Gastroesophageal sphincter (tissue), 4 donors: ENCODE data around the gene TUBB2A. TPM values are rescaled to one million over a fixed set of nuclear protein-coding genes. Genes with fewer than 3 reads are reported as not detected.
"Not testable (repeated sequence)": the region's sequence is repeated elsewhere in the genome, so short reads cannot be mapped to it uniquely, and the experiment has no call there.

Experiments
- ATAC-seq: fragments of 150-250 bp; one replicate; pipeline ENCODE4 v1.9.1; 2016; ENCODE audit warnings: mild to moderate bottlenecking, moderate library complexity
- H3K27ac ChIP-seq, 4 donors: fragments of 200-600 bp; sonication (generic) in 3 of 4; 1 replicate in 3 of 4; 2 replicates in 1 of 4; pipeline ENCODE4 v1.5.1; 2016 to 2019
- H3K27me3 ChIP-seq: fragments of 200-600 bp; sonication (generic); one replicate; pipeline ENCODE4 v1.5.1; 2019
- H3K36me3 ChIP-seq, 2 donors: fragments of 200-600 bp; sonication (generic); one replicate each; pipeline ENCODE4 v1.5.1; 2019; ENCODE audit warnings: control low read depth in 1 of 2
- H3K4me1 ChIP-seq, 3 donors: fragments of 200-600 bp; sonication (generic); 1 replicate in 2 of 3; 2 replicates in 1 of 3; pipeline ENCODE4 v1.5.1; 2016 to 2019; ENCODE audit warnings: control low read depth in 2 of 3
- H3K4me3 ChIP-seq, 2 donors: fragments of 200-600 bp; sonication (generic); one replicate each; pipeline ENCODE4 v1.5.1; 2019; ENCODE audit warnings: mild to moderate bottlenecking in 1 of 2, moderate library complexity in 1 of 2
- H3K9me3 ChIP-seq, 3 donors: fragments of 200-600 bp; sonication (generic); one replicate each; pipeline ENCODE4 v1.5.1; 2017 to 2019; ENCODE audit warnings: control low read depth in 2 of 3
- CTCF ChIP-seq, 4 experiments: fragments of 200-600 bp in 2 of 4; fragments of 450-650 bp in 2 of 4; sonication (generic) in 1 of 4; IDR thresholded peaks; one replicate each; pipeline ENCODE4 v1.5.1; 2017 to 2019; ENCODE audit warnings: antibody characterized with exemption in 4 of 4, mild to moderate bottlenecking in 2 of 4, moderate library complexity in 2 of 4
- EP300 ChIP-seq: sonication (generic); formaldehyde crosslinking; IDR thresholded peaks from one replicate; pipeline ENCODE4 v1.6.1; 2017; ENCODE audit warnings: antibody characterized with exemption, mild to moderate bottlenecking
- POLR2A ChIP-seq, 2 donors: fragments of 450-650 bp; IDR thresholded peaks; one replicate each; pipeline ENCODE4 v1.6.1; 2017; ENCODE audit warnings: antibody characterized with exemption in 2 of 2, mild to moderate bottlenecking in 2 of 2, moderate library complexity in 1 of 2
- POLR2AphosphoS5 ChIP-seq: sonication (generic); formaldehyde crosslinking; IDR thresholded peaks from one replicate; pipeline ENCODE4 v1.6.1; 2017; ENCODE audit warnings: antibody characterized with exemption
- WGBS, 2 donors: methylation state at CpG; one replicate each; pipeline ENCODE4 v1.1.5; 2018; ENCODE audit warnings: low coverage in 1 of 2; 5-methylcytosine and 5-hydroxymethylcytosine counted together
- total RNA-seq, 4 donors: library from RNA; depleted of rRNA; stranded (reverse); fragments of >200 nt; gene quantifications; one replicate each; pipeline ENCODE4 v1.1.0, GENCODE V29; 2016

The TUBB2A gene
- total RNA-seq, 4 donors from 2014 or later = 74.6 to 219 (median 119) TPM

GRCh38 chr6:3181105-3181504 lies 23.8 kb upstream of the TUBB2A start:
- WGBS, 2 donors = 57 to 78% methylated on average over 1 to 2 of the region's 2 CpGs

GRCh38 chr6:3179945-3180344 lies 22.6 kb upstream of the TUBB2A start:
- Histone ChIP-seq H3K27ac (peak overlapping the region in 1 of 4 donors; percentile 64), H3K4me3 (peak overlapping the region; percentile 26 to 38)
- not testable (repeated sequence) for H3K4me1 ChIP-seq, H3K36me3 ChIP-seq, ATAC-seq, H3K9me3 ChIP-seq, H3K27me3 ChIP-seq
- WGBS, 2 donors = 81% methylated on average over 3 of the region's 8 CpGs; no CpG with 5 or more reads in 1 of the 2 donors

More at GRCh38 chr6:3181105-3181504, 23.8 kb upstream of the TUBB2A start:
- Histone ChIP-seq H3K36me3 (no peaks in the 10 kb centered on the region), H3K9me3 (no peaks in the 10 kb centered on the region), H3K4me3 (no peak overlapping the region), H3K4me1 (no peaks in the 10 kb centered on the region), H3K27me3 (no peaks in the 10 kb centered on the region), H3K27ac (no peak overlapping the region)
- ATAC-seq = no peak
- TF ChIP-seq EP300 = no peak

GRCh38 chr6:3178666-3179065 lies 21.3 kb upstream of the TUBB2A start:
- WGBS, 2 donors = 100% methylated on average over 1 of the region's 8 CpGs; no CpG with 5 or more reads in 1 of the 2 donors
- H3K4me1 ChIP-seq, H3K27me3 ChIP-seq, H3K4me3 ChIP-seq, H3K9me3 ChIP-seq, ATAC-seq, H3K27ac ChIP-seq, H3K36me3 ChIP-seq: not testable (repeated sequence)

- H3K9me3 ChIP-seq = no peaks in the 10 kb centered on the region
- TF ChIP-seq CTCF (IDR thresholded peaks at IDR 0.05) (no peak), EP300 (no peak), POLR2AphosphoS5 (no peak), POLR2A (IDR thresholded peaks at IDR 0.05) (no peak)
- no peak overlapping the region for H3K4me3 ChIP-seq
- ATAC-seq = peak; percentile 71
- H3K27ac ChIP-seq = no peak overlapping the region
- H3K36me3 ChIP-seq = no peaks in the 10 kb centered on the region
- no peaks in the 10 kb centered on the region for H3K4me1 ChIP-seq
- no peaks in the 10 kb centered on the region for H3K27me3 ChIP-seq
- WGBS, 2 donors = 17 to 88% methylated on average over 2 to 3 of the region's 22 CpGs
Observed at GRCh38 chr6:3176562-3177355, 19.4 kb upstream of the TUBB2A start.

- Histone ChIP-seq H3K4me1 (no peaks in the 10 kb centered on the region), H3K9me3 (no peaks in the 10 kb centered on the region), H3K27ac (no peak overlapping the region), H3K27me3 (no peaks in the 10 kb centered on the region), H3K36me3 (no peaks in the 10 kb centered on the region), H3K4me3 (no peak overlapping the region)
- 67 to 71% methylated on average over 4 to 8 of the region's 11 CpGs for WGBS, 2 donors
- ATAC-seq = no peak
- TF ChIP-seq CTCF (IDR thresholded peaks at IDR 0.05) (no peak), POLR2A (IDR thresholded peaks at IDR 0.05) (no peak), POLR2AphosphoS5 (no peak), EP300 (no peak)
Observed at GRCh38 chr6:3175715-3176402, 18.5 kb upstream of the TUBB2A start.

GRCh38 chr6:3173636-3174089 lies 16.3 kb upstream of the TUBB2A start:
- ATAC-seq, H3K9me3 ChIP-seq, H3K4me1 ChIP-seq, H3K27me3 ChIP-seq, H3K36me3 ChIP-seq, H3K4me3 ChIP-seq, H3K27ac ChIP-seq: not testable (repeated sequence)
- 93 to 97% methylated on average over 8 to 10 of the region's 11 CpGs for WGBS, 2 donors

GRCh38 chr6:3172789-3173188 lies 15.4 kb upstream of the TUBB2A start:
- H3K4me1 ChIP-seq, H3K27me3 ChIP-seq, H3K27ac ChIP-seq, ATAC-seq, H3K4me3 ChIP-seq, H3K9me3 ChIP-seq, H3K36me3 ChIP-seq: not testable (repeated sequence)
- 78 to 92% methylated on average over 3 to 4 of the region's 4 CpGs for WGBS, 2 donors

GRCh38 chr6:3171313-3172175 lies 14.2 kb upstream of the TUBB2A start:
- WGBS, 2 donors = 80 to 87% methylated on average over 1 to 16 of the region's 17 CpGs
- not testable (repeated sequence) for H3K27me3 ChIP-seq, ATAC-seq, H3K27ac ChIP-seq, H3K4me3 ChIP-seq, H3K9me3 ChIP-seq, H3K4me1 ChIP-seq, H3K36me3 ChIP-seq

GRCh38 chr6:3170676-3171075 lies 13.3 kb upstream of the TUBB2A start:
- not testable (repeated sequence) for H3K27me3 ChIP-seq, H3K27ac ChIP-seq, ATAC-seq, H3K4me1 ChIP-seq, H3K9me3 ChIP-seq, H3K4me3 ChIP-seq, H3K36me3 ChIP-seq
- WGBS, 2 donors = no CpG with 5 or more reads among the region's 24 CpGs

- H3K36me3 ChIP-seq, H3K9me3 ChIP-seq, H3K27me3 ChIP-seq, H3K4me1 ChIP-seq, H3K27ac ChIP-seq, ATAC-seq, H3K4me3 ChIP-seq: not testable (repeated sequence)
- 94% methylated on average over 10 of the region's 10 CpGs; no CpG with 5 or more reads in 1 of the 2 donors for WGBS, 2 donors
Observed at GRCh38 chr6:3168046-3168445, 10.7 kb upstream of the TUBB2A start.
